MM.1S (cell line): ENCODE measurements around the gene NAA15.

Experiments used
- DNase-seq: peaks from one replicate; pipeline ENCODE4 v3.0.0-alpha.2; 2015
- H2AFZ ChIP-seq: fragments of 300-600 bp; sonication (generic); 2 replicates; pipeline ENCODE4 v1.6.0; 2016; ENCODE audit warnings: antibody characterized with exemption, low read length
- H3F3A ChIP-seq: fragments of 300-600 bp; sonication (generic); 2 replicates; pipeline ENCODE4 v1.6.1; 2016; ENCODE audit warnings: mild to moderate bottlenecking, antibody characterized with exemption, low read length, moderate library complexity, mixed read lengths; ENCODE audit not compliant: insufficient read depth
- H3K27ac ChIP-seq: fragments of 300-600 bp; sonication (generic); 2 replicates; pipeline ENCODE4 v1.5.1; 2016; ENCODE audit warnings: mild to moderate bottlenecking, low read length
- H3K27me3 ChIP-seq: fragments of 300-600 bp; sonication (generic); replicated peaks from 2 replicates; pipeline ENCODE4 v1.6.0; 2016; ENCODE audit warnings: low read length; ENCODE audit not compliant: insufficient read depth
- H3K36me3 ChIP-seq: fragments of 300-600 bp; sonication (generic); replicated peaks from 2 replicates; pipeline ENCODE4 v1.6.1; 2016; ENCODE audit warnings: mild to moderate bottlenecking, low read length, mixed read lengths; ENCODE audit not compliant: insufficient read depth
- H3K4me1 ChIP-seq: fragments of 300-600 bp; sonication (generic); 2 replicates; pipeline ENCODE4 v1.6.1; 2016; ENCODE audit warnings: low read length, mixed read lengths
- H3K4me2 ChIP-seq: fragments of 300-600 bp; sonication (generic); 2 replicates; pipeline ENCODE4 v1.6.0; 2016; ENCODE audit warnings: low read depth, low read length
- H3K4me3 ChIP-seq: fragments of 300-600 bp; sonication (generic); 2 replicates; pipeline ENCODE4 v1.5.1; 2016; ENCODE audit warnings: low read length, mixed read lengths
- H3K79me2 ChIP-seq: fragments of 300-600 bp; sonication (generic); 2 replicates; pipeline ENCODE4 v1.6.1; 2016; ENCODE audit warnings: mixed run types, low read length, mixed read lengths
- H3K9ac ChIP-seq: fragments of 300-600 bp; sonication (generic); 2 replicates; pipeline ENCODE4 v1.6.1; 2016; ENCODE audit warnings: low read length, mixed read lengths
- H3K9me2 ChIP-seq: fragments of 300-600 bp; sonication (generic); replicated peaks from 2 replicates; pipeline ENCODE4 v1.6.1; 2016; ENCODE audit warnings: mild to moderate bottlenecking, low read length, mixed read lengths; ENCODE audit not compliant: insufficient read depth
- H3K9me3 ChIP-seq: fragments of 300-600 bp; sonication (generic); replicated peaks from 2 replicates; pipeline ENCODE4 v1.6.1; 2016; ENCODE audit warnings: mild to moderate bottlenecking, low read length, mixed read lengths; ENCODE audit not compliant: insufficient read depth
- H4K20me1 ChIP-seq: fragments of 300-600 bp; sonication (generic); 2 replicates; pipeline ENCODE4 v1.6.1; 2016; ENCODE audit warnings: mild to moderate bottlenecking, low read length, moderate library complexity, mixed read lengths; ENCODE audit not compliant: insufficient read depth
- EZH2 ChIP-seq: fragments of 300-600 bp; sonication (generic); optimal IDR thresholded peaks from 2 replicates; pipeline ENCODE3; 2017; ENCODE audit warnings: low read depth, mild to moderate bottlenecking, antibody characterized with exemption, low read length, mixed read lengths
- EZH2phosphoT487 ChIP-seq: fragments of 300-600 bp; sonication (generic); IDR thresholded peaks from 2 replicates; pipeline ENCODE4 v1.6.1; 2018; ENCODE audit warnings: antibody characterized with exemption, low read length
- TF ChIP-seq, protein P1 (sequence below): fragments of 300-600 bp; sonication (generic); IDR thresholded peaks from 2 replicates; pipeline ENCODE4 v1.5.1; 2016; ENCODE audit warnings: antibody characterized with exemption, low read length, mixed read lengths

The NAA15 gene

GRCh38 chr4:139401368-139401767 lies 100.1 kb downstream of the NAA15 start:
- no peaks in the 10 kb centered on the region for H3K9me2 ChIP-seq
- TF ChIP-seq EZH2 (no peak), EZH2phosphoT487 (no peak)
- TF ChIP-seq, protein P1, sequence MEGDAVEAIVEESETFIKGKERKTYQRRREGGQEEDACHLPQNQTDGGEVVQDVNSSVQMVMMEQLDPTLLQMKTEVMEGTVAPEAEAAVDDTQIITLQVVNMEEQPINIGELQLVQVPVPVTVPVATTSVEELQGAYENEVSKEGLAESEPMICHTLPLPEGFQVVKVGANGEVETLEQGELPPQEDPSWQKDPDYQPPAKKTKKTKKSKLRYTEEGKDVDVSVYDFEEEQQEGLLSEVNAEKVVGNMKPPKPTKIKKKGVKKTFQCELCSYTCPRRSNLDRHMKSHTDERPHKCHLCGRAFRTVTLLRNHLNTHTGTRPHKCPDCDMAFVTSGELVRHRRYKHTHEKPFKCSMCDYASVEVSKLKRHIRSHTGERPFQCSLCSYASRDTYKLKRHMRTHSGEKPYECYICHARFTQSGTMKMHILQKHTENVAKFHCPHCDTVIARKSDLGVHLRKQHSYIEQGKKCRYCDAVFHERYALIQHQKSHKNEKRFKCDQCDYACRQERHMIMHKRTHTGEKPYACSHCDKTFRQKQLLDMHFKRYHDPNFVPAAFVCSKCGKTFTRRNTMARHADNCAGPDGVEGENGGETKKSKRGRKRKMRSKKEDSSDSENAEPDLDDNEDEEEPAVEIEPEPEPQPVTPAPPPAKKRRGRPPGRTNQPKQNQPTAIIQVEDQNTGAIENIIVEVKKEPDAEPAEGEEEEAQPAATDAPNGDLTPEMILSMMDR = no peak
- peaks cover 5% of the 10 kb centered on the region for H3F3A ChIP-seq
- H3K79me2 ChIP-seq = no peaks in the 10 kb centered on the region
- 0 out of 2 replicates have a peak, but pooled peaks cover 3% of the 10 kb centered on the region for H4K20me1 ChIP-seq
- H3K27me3 ChIP-seq = no peaks in the 10 kb centered on the region
- no peak for DNase-seq
- no peak overlapping the region for H3K9ac ChIP-seq
- H3K4me2 ChIP-seq = no peak overlapping the region
- no peak overlapping the region for H3K27ac ChIP-seq
- H3K4me1 ChIP-seq = no peaks in the 10 kb centered on the region
- no peak overlapping the region for H3K4me3 ChIP-seq
- no peaks in the 10 kb centered on the region for H3K9me3 ChIP-seq
- no peaks in the 10 kb centered on the region for H3K36me3 ChIP-seq
- no peak overlapping the region for H2AFZ ChIP-seq

DNA sequence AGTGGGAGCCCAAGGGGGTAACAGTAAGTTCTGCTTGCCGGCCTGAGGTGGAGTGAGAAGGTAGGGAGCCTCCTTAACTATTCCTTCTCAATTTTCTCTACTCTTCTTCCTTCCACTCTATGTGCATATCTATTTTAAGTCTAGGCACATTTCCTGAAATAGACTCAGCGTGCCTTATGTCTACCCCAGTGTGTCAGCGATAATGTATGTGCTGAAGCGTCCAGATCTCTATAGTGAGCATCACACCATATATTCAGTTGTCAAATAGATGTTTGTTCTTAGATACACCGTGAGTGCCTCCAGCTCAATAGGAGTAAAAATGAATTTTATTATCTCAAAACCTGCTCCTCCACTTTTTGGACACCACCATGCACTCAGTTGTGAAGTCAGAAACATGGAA lies 101.1 kb downstream of the NAA15 start:
- H4K20me1 ChIP-seq = 0 out of 2 replicates have a peak, but pooled peaks cover 3% of the 10 kb centered on the region
- no peak for DNase-seq
- H3K9me2 ChIP-seq = no peaks in the 10 kb centered on the region
- no peak overlapping the region for H2AFZ ChIP-seq
- TF ChIP-seq EZH2phosphoT487 (no peak), EZH2 (no peak)
- TF ChIP-seq, protein P1 = no peak
- H3K4me2 ChIP-seq = no peak overlapping the region
- H3K27me3 ChIP-seq = no peaks in the 10 kb centered on the region
- H3K9me3 ChIP-seq = no peaks in the 10 kb centered on the region
- no peak overlapping the region for H3K27ac ChIP-seq
- H3F3A ChIP-seq = peaks cover 5% of the 10 kb centered on the region
- H3K4me1 ChIP-seq = no peaks in the 10 kb centered on the region
- no peaks in the 10 kb centered on the region for H3K36me3 ChIP-seq
- H3K9ac ChIP-seq = no peak overlapping the region
- no peak overlapping the region for H3K4me3 ChIP-seq
- H3K79me2 ChIP-seq = no peaks in the 10 kb centered on the region

- Histone ChIP-seq H3K27ac (no peak overlapping the region), H3K4me3 (no peak overlapping the region), H4K20me1 (0 out of 2 replicates have a peak, but pooled peaks cover 3% of the 10 kb centered on the region), H3K27me3 (no peaks in the 10 kb centered on the region), H3K9me3 (no peaks in the 10 kb centered on the region), H3F3A (peaks cover 5% of the 10 kb centered on the region), H3K36me3 (no peaks in the 10 kb centered on the region), H2AFZ (no peak overlapping the region), H3K9ac (no peak overlapping the region), H3K4me2 (no peak overlapping the region), H3K79me2 (no peaks in the 10 kb centered on the region), H3K9me2 (no peaks in the 10 kb centered on the region), H3K4me1 (no peaks in the 10 kb centered on the region)
- DNase-seq = no peak
- TF ChIP-seq, protein P1 = no peak
- TF ChIP-seq EZH2 = no peak
- TF ChIP-seq EZH2phosphoT487 = no peak
Observed at GRCh38 chr4:139403462-139403861, 102.2 kb downstream of the NAA15 start.
